ENCODE measurements around the gene KRT9.

KRT9 gene

GRCh38 chr17:41599680-41600079 lies 27.8 kb upstream of the KRT9 start:
- Histone ChIP-seq H3K4me3 (ENCODE audit: low read length in 2 of 2) (no peak overlapping the region), H3K27me3 (ENCODE audit: control insufficient read depth in 1 of 2, insufficient read depth in 2 of 2, low read length in 2 of 2) (peaks cover 0 to 3% of the 10 kb centered on the region in 2 donors), H3K9me3 (ENCODE audit: control insufficient read depth in 2 of 2, low read length in 2 of 2) (no peaks in the 10 kb centered on the region), H3K36me3 (ENCODE audit: control insufficient read depth in 2 of 2, insufficient read depth in 2 of 2, low read length in 2 of 2) (no peaks in the 10 kb centered on the region), H3K9ac (ENCODE audit: low read length in 2 of 2) (no peak overlapping the region), H3K4me1 (ENCODE audit: control insufficient read depth, insufficient read depth, low read length) (no peaks in the 10 kb centered on the region), H3K27ac (ENCODE audit: low read length) (no peak overlapping the region)

- no peaks in the 10 kb centered on the region for H3K4me1 ChIP-seq (ENCODE audit: control insufficient read depth, insufficient read depth, low read length)
- H3K27ac ChIP-seq (ENCODE audit: low read length) = no peak overlapping the region
- no peaks in the 10 kb centered on the region for H3K36me3 ChIP-seq (ENCODE audit: control insufficient read depth in 2 of 2, insufficient read depth in 2 of 2, low read length in 2 of 2)
- H3K9ac ChIP-seq (ENCODE audit: low read length in 2 of 2) = no peak overlapping the region
- H3K4me3 ChIP-seq (ENCODE audit: low read length in 2 of 2) = no peak overlapping the region
- H3K9me3 ChIP-seq (ENCODE audit: control insufficient read depth in 2 of 2, low read length in 2 of 2) = no peaks in the 10 kb centered on the region
- H3K27me3 ChIP-seq (ENCODE audit: control insufficient read depth in 1 of 2, insufficient read depth in 2 of 2, low read length in 2 of 2) = peaks cover 0 to 6% of the 10 kb centered on the region in 2 donors
These were observed 23.7 kb upstream of the KRT9 start for GRCh38 chr17:41595585-41595984.

- no peaks in the 10 kb centered on the region for H3K9me3 ChIP-seq (ENCODE audit: control insufficient read depth in 2 of 2, low read length in 2 of 2)
- H3K27me3 ChIP-seq (ENCODE audit: control insufficient read depth in 1 of 2, insufficient read depth in 2 of 2, low read length in 2 of 2) = peaks cover 0 to 6% of the 10 kb centered on the region in 2 donors
- H3K4me3 ChIP-seq (ENCODE audit: low read length in 2 of 2) = no peak overlapping the region
- H3K4me1 ChIP-seq (ENCODE audit: control insufficient read depth, insufficient read depth, low read length) = no peaks in the 10 kb centered on the region
- no peaks in the 10 kb centered on the region for H3K36me3 ChIP-seq (ENCODE audit: control insufficient read depth in 2 of 2, insufficient read depth in 2 of 2, low read length in 2 of 2)
- H3K27ac ChIP-seq (ENCODE audit: low read length) = no peak overlapping the region
- H3K9ac ChIP-seq (ENCODE audit: low read length in 2 of 2) = no peak overlapping the region
These were observed 22.6 kb upstream of the KRT9 start for GRCh38 chr17:41594363-41594915.

GRCh38 chr17:41593306-41593981 lies 21.6 kb upstream of the KRT9 start:
- no peaks in the 10 kb centered on the region for H3K9me3 ChIP-seq (ENCODE audit: control insufficient read depth in 2 of 2, low read length in 2 of 2)
- H3K4me1 ChIP-seq (ENCODE audit: control insufficient read depth, insufficient read depth, low read length) = no peaks in the 10 kb centered on the region

GRCh38 chr17:41592601-41593305 lies 20.9 kb upstream of the KRT9 start:
- Histone ChIP-seq H3K4me3 (ENCODE audit: low read length in 2 of 2) (no peak overlapping the region), H3K27ac (ENCODE audit: low read length) (no peak overlapping the region), H3K36me3 (ENCODE audit: control insufficient read depth in 2 of 2, insufficient read depth in 2 of 2, low read length in 2 of 2) (no peaks in the 10 kb centered on the region), H3K4me1 (ENCODE audit: control insufficient read depth, insufficient read depth, low read length) (no peaks in the 10 kb centered on the region), H3K9ac (ENCODE audit: low read length in 2 of 2) (no peak overlapping the region), H3K27me3 (ENCODE audit: control insufficient read depth in 1 of 2, insufficient read depth in 2 of 2, low read length in 2 of 2) (peaks cover 0 to 6% of the 10 kb centered on the region in 2 donors), H3K9me3 (ENCODE audit: control insufficient read depth in 2 of 2, low read length in 2 of 2) (no peaks in the 10 kb centered on the region)

More at GRCh38 chr17:41593306-41593981, 21.6 kb upstream of the KRT9 start:
- Histone ChIP-seq H3K27me3 (ENCODE audit: control insufficient read depth in 1 of 2, insufficient read depth in 2 of 2, low read length in 2 of 2) (peaks cover 0 to 6% of the 10 kb centered on the region in 2 donors), H3K36me3 (ENCODE audit: control insufficient read depth in 2 of 2, insufficient read depth in 2 of 2, low read length in 2 of 2) (no peaks in the 10 kb centered on the region), H3K9ac (ENCODE audit: low read length in 2 of 2) (no peak overlapping the region), H3K4me3 (ENCODE audit: low read length in 2 of 2) (no peak overlapping the region), H3K27ac (ENCODE audit: low read length) (no peak overlapping the region)

GRCh38 chr17:41589301-41589700 lies 17.4 kb upstream of the KRT9 start:
- no peaks in the 10 kb centered on the region for H3K9me3 ChIP-seq (ENCODE audit: control insufficient read depth in 2 of 2, low read length in 2 of 2)
- H3K4me3 ChIP-seq (ENCODE audit: low read length in 2 of 2) = no peak overlapping the region
- no peaks in the 10 kb centered on the region for H3K36me3 ChIP-seq (ENCODE audit: control insufficient read depth in 2 of 2, insufficient read depth in 2 of 2, low read length in 2 of 2)
- no peak overlapping the region for H3K27ac ChIP-seq (ENCODE audit: low read length)
- peaks cover 0 to 5% of the 10 kb centered on the region in 2 donors for H3K27me3 ChIP-seq (ENCODE audit: control insufficient read depth in 1 of 2, insufficient read depth in 2 of 2, low read length in 2 of 2)
- no peaks in the 10 kb centered on the region for H3K4me1 ChIP-seq (ENCODE audit: control insufficient read depth, insufficient read depth, low read length)
- H3K9ac ChIP-seq (ENCODE audit: low read length in 2 of 2) = no peak overlapping the region

GRCh38 chr17:41588126-41588810 lies 16.4 kb upstream of the KRT9 start:
- no peak overlapping the region for H3K4me3 ChIP-seq (ENCODE audit: low read length in 2 of 2)
- H3K36me3 ChIP-seq (ENCODE audit: control insufficient read depth in 2 of 2, insufficient read depth in 2 of 2, low read length in 2 of 2) = no peaks in the 10 kb centered on the region
- H3K9me3 ChIP-seq (ENCODE audit: control insufficient read depth in 2 of 2, low read length in 2 of 2) = no peaks in the 10 kb centered on the region
- peaks cover 0 to 3% of the 10 kb centered on the region in 2 donors for H3K27me3 ChIP-seq (ENCODE audit: control insufficient read depth in 1 of 2, insufficient read depth in 2 of 2, low read length in 2 of 2)
- H3K9ac ChIP-seq (ENCODE audit: low read length in 2 of 2) = no peak overlapping the region
- H3K27ac ChIP-seq (ENCODE audit: low read length) = no peak overlapping the region
- H3K4me1 ChIP-seq (ENCODE audit: control insufficient read depth, insufficient read depth, low read length) = no peaks in the 10 kb centered on the region

- Histone ChIP-seq H3K9ac (ENCODE audit: low read length in 2 of 2) (no peak within 1 kb of the TSS), H3K4me3 (ENCODE audit: low read length in 2 of 2) (no peak within 1 kb of the TSS), H3K4me1 (ENCODE audit: control insufficient read depth, insufficient read depth, low read length) (no peaks in the 10 kb centered on the region), H3K27me3 (ENCODE audit: control insufficient read depth in 1 of 2, insufficient read depth in 2 of 2, low read length in 2 of 2) (peaks cover 0 to 3% of the 10 kb centered on the region in 2 donors), H3K36me3 (ENCODE audit: control insufficient read depth in 2 of 2, insufficient read depth in 2 of 2, low read length in 2 of 2) (no peaks in the 10 kb centered on the region), H3K27ac (ENCODE audit: low read length) (no peak within 1 kb of the TSS), H3K9me3 (ENCODE audit: control insufficient read depth in 2 of 2, low read length in 2 of 2) (no peaks in the 10 kb centered on the region)
These were observed 15.1 kb upstream of the KRT9 start, which contains the start of gene KRT14 for GRCh38 chr17:41586863-41587495. TSS of gene KRT14 (minus strand) at chr17:41586895. CDS start at chr17:41586834, 61 bp downstream.

GRCh38 chr17:41585301-41586056 lies 13.6 kb upstream of the KRT9 start:
- peaks cover 0 to 3% of the 10 kb centered on the region in 2 donors for H3K27me3 ChIP-seq (ENCODE audit: control insufficient read depth in 1 of 2, insufficient read depth in 2 of 2, low read length in 2 of 2)
- no peaks in the 10 kb centered on the region for H3K9me3 ChIP-seq (ENCODE audit: control insufficient read depth in 2 of 2, low read length in 2 of 2)
- no peaks in the 10 kb centered on the region for H3K4me1 ChIP-seq (ENCODE audit: control insufficient read depth, insufficient read depth, low read length)
- no peaks in the 10 kb centered on the region for H3K36me3 ChIP-seq (ENCODE audit: control insufficient read depth in 2 of 2, insufficient read depth in 2 of 2, low read length in 2 of 2)
- no peak overlapping the region for H3K27ac ChIP-seq (ENCODE audit: low read length)
- no peak overlapping the region for H3K4me3 ChIP-seq (ENCODE audit: low read length in 2 of 2)
- H3K9ac ChIP-seq (ENCODE audit: low read length in 2 of 2) = no peak overlapping the region
